GM12878 (cell line): ENCODE data around the gene STAT4. TPM values are rescaled to one million over a fixed set of nuclear protein-coding genes. Genes with fewer than 3 reads are reported as not detected.
A peak's percentile ranks its signal among the peaks of the same experiment; 100 is the strongest.

Source experiments
- ATAC-seq: fragments of 200-7000 bp; cut with Tn5 transposase; 3 replicates; pipeline ENCODE4 v1.9.1; 2020; ENCODE audit warnings: mild to moderate bottlenecking, moderate library complexity
- BruUV-seq: library from RNA; stranded (reverse); fragments of 400-500 nt; replicated peaks from 2 replicates; lab custom pipeline; 2021; lab: Mats Ljungman, UMichigan
- CTCF ChIA-PET: fragments of 300-600 bp; sonication (Branson Sonifier 250); formaldehyde crosslinking; extraction: SDS; loops from one replicate; lab custom pipeline; 2021; ENCODE audit warnings: inconsistent platforms; lab: Yijun Ruan, JAX
- POLR2A ChIA-PET: fragments of 350-600 bp; formaldehyde crosslinking; extraction: SDS; loops from one replicate; lab custom pipeline; 2021; ENCODE audit warnings: inconsistent platforms; lab: Charles Lee
- RAD21 ChIA-PET: fragments of 300-600 bp; sonication (Branson Sonifier 250); formaldehyde crosslinking; loops from one replicate; lab custom pipeline; 2023; ENCODE audit warnings: antibody characterized with exemption; ENCODE audit not compliant: unreplicated experiment; lab: Charles Lee
- SMC1A ChIA-PET: fragments of 300-600 bp; sonication (Branson Sonifier 250); formaldehyde crosslinking; loops from one replicate; lab custom pipeline; 2023; ENCODE audit not compliant: unreplicated experiment, uncharacterized antibody; lab: Charles Lee
- DNase-seq: peaks from one replicate; pipeline ENCODE4 v3.0.0-alpha.2; 2011; ENCODE audit warnings: low read depth, low spot score
- FAIRE-seq: peaks from 3 replicates; lab custom pipeline; 2011; peaks lifted over from hg19 to GRCh38; lab: Jason Lieb, UNC
- H2AFZ ChIP-seq: 2 replicates; pipeline ENCODE4 v1.6.0; 2011; ENCODE audit warnings: low read depth, low read length, control low read depth; ENCODE audit not compliant: control insufficient read depth
- H3K27ac ChIP-seq: 2 replicates; pipeline ENCODE4 v1.5.1; 2011; ENCODE audit warnings: control low read depth; ENCODE audit not compliant: control insufficient read depth, insufficient read depth
- H3K27me3 ChIP-seq, 2 experiments: replicated peaks in 1 of 2; 2 replicates each; pipeline versions ENCODE4 v1.6.0 to v1.6.1; 2011; ENCODE audit warnings: low read length in 1 of 2; ENCODE audit not compliant: control insufficient read depth in 2 of 2, insufficient read depth in 2 of 2
- H3K36me3 ChIP-seq, 2 experiments: 2 replicates each; pipeline ENCODE4 v1.5.1; 2011; ENCODE audit warnings: low read length in 1 of 2; ENCODE audit not compliant: control insufficient read depth in 2 of 2, insufficient read depth in 2 of 2
- H3K4me1 ChIP-seq: 2 replicates; pipeline ENCODE4 v1.6.1; 2011; ENCODE audit warnings: mild to moderate bottlenecking, low read length, moderate library complexity, mixed read lengths; ENCODE audit not compliant: control insufficient read depth, insufficient read depth
- H3K4me2 ChIP-seq: 2 replicates; pipeline ENCODE4 v1.6.0; 2011; ENCODE audit warnings: control low read depth; ENCODE audit not compliant: control insufficient read depth, insufficient read depth
- H3K4me3 ChIP-seq: fragments of 200-600 bp; sonication (generic); 2 replicates; pipeline ENCODE4 v1.5.1; 2016
- H3K79me2 ChIP-seq: 2 replicates; pipeline ENCODE4 v1.6.0; 2011; ENCODE audit warnings: low read length; ENCODE audit not compliant: control insufficient read depth, insufficient read depth
- H3K9ac ChIP-seq: 2 replicates; pipeline ENCODE4 v1.8.0; 2011; ENCODE audit warnings: low read length, control low read depth, mixed read lengths; ENCODE audit not compliant: control insufficient read depth, insufficient read depth
- H3K9me3 ChIP-seq: replicated peaks from 3 replicates; pipeline ENCODE4 v1.5.1; 2011; ENCODE audit warnings: mild to moderate bottlenecking, low read length; ENCODE audit not compliant: control insufficient read depth, insufficient read depth
- H4K20me1 ChIP-seq: 2 replicates; pipeline ENCODE4 v1.6.0; 2011; ENCODE audit not compliant: control insufficient read depth, insufficient read depth
- BHLHE40 ChIP-seq, 2 experiments: fragments of 450-650 bp in 1 of 2; IDR thresholded peaks; 2 replicates each; pipeline ENCODE4 v1.6.1; 2011 to 2017; ENCODE audit warnings: low read depth in 2 of 2, borderline replicate concordance in 1 of 2, improper control_type of control experiment in 1 of 2, low read length in 1 of 2, mild to moderate bottlenecking in 1 of 2
- NFXL1 ChIP-seq: fragments of 450-650 bp; IDR thresholded peaks from 2 replicates; pipeline ENCODE4 v1.6.1; 2017; ENCODE audit warnings: antibody characterized with exemption, mild to moderate bottlenecking, borderline replicate concordance
- ZNF622 ChIP-seq: fragments of 450-650 bp; IDR thresholded peaks from 2 replicates; pipeline ENCODE4 v1.6.1; 2017; ENCODE audit warnings: mild to moderate bottlenecking, inconsistent platforms
- WGBS: methylation state at CpG from one replicate; pipeline ENCODE4 v1.1.6; 2016; ENCODE audit warnings: low lambda C conversion rate; ENCODE audit not compliant: insufficient replicate concordance, insufficient coverage; ENCODE audit errors: missing lambda C conversion rate; 5-methylcytosine and 5-hydroxymethylcytosine counted together
- in situ Hi-C: fragments of 300-500 bp; cut with MboI; formaldehyde crosslinking; loops from 9 replicates; pipeline ENCODE4 v1.14.3; 2018; ENCODE audit warnings: mixed read lengths
- intact Hi-C: fragments of 100-400 bp; cut with micrococcal nuclease; formaldehyde crosslinking; loops from one replicate; pipeline ENCODE4 v1.14.2; 2022; ENCODE audit not compliant: unreplicated experiment
- polyA plus RNA-seq, 11 experiments: library from polyadenylated mRNA; depleted of rRNA in 4 of 11; unstranded in 6 of 11; stranded (reverse) in 5 of 11; fragments of >200 nt; fragmentation: Nextera tagmentation in 4 of 11; fragmentation: Illumina TruSeq in 1 of 11; extraction: Ambion mirVana in 4 of 11; extraction: Trizol in 1 of 11; gene quantifications; 1 replicate in 1 of 11; 2 replicates in 10 of 11; pipeline versions ENCODE4 v1.2.1 to v1.2.3, GENCODE V29; 2011 to 2016; ENCODE audit warnings: inconsistent platforms in 2 of 11, missing spikeins in 2 of 11, low read depth in 1 of 11
- total RNA-seq, 4 experiments: library from RNA; depleted of rRNA in 3 of 4; stranded (reverse); fragments of >200 nt in 3 of 4; fragmentation: Illumina TruSeq in 1 of 4; extraction: Trizol in 1 of 4; gene quantifications; 2 replicates each; pipeline versions ENCODE4 v1.2.1 to v1.2.3, GENCODE V29; 2013 to 2021
- TF ChIP-seq, protein P1 (sequence below): fragments of 450-650 bp; IDR thresholded peaks from 2 replicates; pipeline ENCODE4 v1.6.1; 2016; ENCODE audit warnings: mild to moderate bottlenecking, moderate library complexity, borderline replicate concordance
- TF ChIP-seq, protein P2 (sequence below): fragments of 450-650 bp; IDR thresholded peaks from 2 replicates; pipeline ENCODE4 v1.6.1; 2017; ENCODE audit warnings: mild to moderate bottlenecking, low read depth, inconsistent platforms; ENCODE audit not compliant: poor library complexity, severe bottlenecking

Gene STAT4
- total and polyA plus RNA-seq, 10 of the 15 experiments (the other 5 are each of a cell fraction or from before 2014, with no cell fraction given): 3.1 to 9.3 (median 7.1) TPM

DNA sequence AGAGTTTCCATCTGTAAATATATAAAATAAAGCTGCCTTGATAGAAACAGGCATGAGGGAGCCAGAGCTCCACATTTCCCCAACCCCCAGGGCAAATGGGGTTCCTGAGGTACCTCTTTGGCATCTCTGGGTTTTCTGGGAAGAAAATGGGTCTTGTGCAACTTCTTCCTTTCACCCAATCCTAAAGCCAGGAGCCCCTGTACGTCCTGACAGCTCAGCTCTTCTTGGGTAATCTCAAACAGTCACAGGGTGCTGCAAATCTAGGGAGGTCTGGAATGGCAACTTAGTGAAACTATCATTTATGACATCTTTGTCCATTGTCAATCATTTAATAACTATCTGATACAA is 100.2 kb downstream of the STAT4 start:
- intact Hi-C loops (loop anchor here (10.0 kb wide), 1 partner anchor 254 kb away; no protein-coding TSS in a partner anchor), in situ Hi-C loops (loop anchor here (5.0 to 10.0 kb wide), 2 partner anchors 102 to 474 kb away; partner anchors contain the start of gene STAT4)
- Histone ChIP-seq H2AFZ (no peak overlapping the region), H3K27ac (no peak overlapping the region), H3K36me3 (no peaks in the 10 kb centered on the region), H3K79me2 (no peaks in the 10 kb centered on the region), H3K9me3 (no peaks in the 10 kb centered on the region), H3K9ac (no peak overlapping the region), H4K20me1 (no peaks in the 10 kb centered on the region), H3K4me1 (peaks cover 6% of the 10 kb centered on the region), H3K4me3 (no peak overlapping the region)
- ATAC-seq: no peak
- RAD21 ChIA-PET: interaction anchor here (1.1 to 8.3 kb wide), 14 partner anchors 13 to 267 kb away, joined by 3 to 324 read pairs (median 4); partner anchors contain the start of gene STAT4
- DNase-seq: no peak
- CTCF ChIA-PET: interaction anchor here (0.5 to 9.4 kb wide), 26 partner anchors 8 to 1803 kb away, joined by 3 to 659 read pairs (median 6); partner anchors contain the start of gene STAT4
- BruUV-seq: no TSS peak
- FAIRE-seq: no peak
- WGBS: 0% methylated on average over 1 of the region's 1 CpG
- POLR2A ChIA-PET: interaction anchor here (1.1 to 2.6 kb wide), 5 partner anchors 31 to 108 kb away, joined by 3 to 13 read pairs (median 4); no protein-coding TSS in a partner anchor
- TF ChIP-seq NFXL1 (no peak), ZNF622 (no peak)
- TF ChIP-seq, all 136 proteins: peak for 0
- SMC1A ChIA-PET: interaction anchor here (0.7 to 8.2 kb wide), 27 partner anchors 9 to 962 kb away, joined by 3 to 393 read pairs (median 4); partner anchors contain the start of gene STAT4
- H3K4me2 ChIP-seq: no peak overlapping the region
- H3K27me3 ChIP-seq: no peaks in the 10 kb centered on the region; a peak in 1 of 4 replicates

DNA sequence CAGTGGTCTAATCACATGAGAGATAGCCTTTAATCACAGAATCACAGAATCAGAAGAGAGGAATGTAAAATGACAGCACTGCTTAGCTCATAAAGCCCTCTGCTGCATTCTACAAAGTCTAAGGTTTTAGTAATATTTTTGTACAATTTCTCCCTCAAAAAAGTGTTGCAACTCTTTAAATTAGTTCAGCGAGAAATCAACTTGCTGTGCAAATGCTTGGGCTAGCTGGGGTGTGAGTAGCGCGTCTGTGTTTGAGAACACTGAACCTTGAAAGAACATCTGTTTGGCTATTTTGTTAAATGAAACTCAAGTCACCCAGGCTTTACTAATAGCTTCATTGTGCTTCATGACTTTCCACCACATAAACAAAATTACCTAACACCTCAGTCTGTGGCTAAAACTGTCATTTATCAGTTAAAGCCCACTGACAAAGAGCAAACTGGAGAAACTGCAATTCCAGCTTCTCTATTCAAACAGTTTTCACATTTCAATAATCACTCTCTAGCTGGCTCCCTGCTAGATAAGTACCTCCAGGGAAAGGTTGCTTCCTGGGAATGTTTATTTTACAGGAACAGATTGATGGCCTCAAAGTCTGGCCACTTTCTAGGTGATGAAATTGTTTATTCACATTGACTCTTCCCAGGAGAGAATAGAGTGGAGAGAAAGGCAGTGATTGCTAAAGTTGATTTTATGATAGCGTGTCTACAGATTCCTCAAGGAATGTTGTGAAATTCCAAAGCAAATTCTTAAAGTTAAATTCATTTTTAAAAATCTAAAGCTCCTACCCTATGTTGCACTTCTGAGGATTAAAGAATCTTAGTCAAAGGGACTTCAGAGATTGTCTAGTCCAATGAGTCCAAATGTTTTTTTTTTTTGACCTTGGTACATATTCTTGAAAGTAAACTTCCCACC is 100.8 kb downstream of the STAT4 start:
- 20% methylated on average over 4 of the region's 4 CpGs for WGBS
- Histone ChIP-seq H3K4me2 (no peak overlapping the region), H4K20me1 (no peaks in the 10 kb centered on the region), H3K79me2 (no peaks in the 10 kb centered on the region), H3K4me3 (no peak overlapping the region), H3K27ac (no peak overlapping the region), H3K9ac (no peak overlapping the region), H3K4me1 (peaks cover 6% of the 10 kb centered on the region), H3K27me3 (no peaks in the 10 kb centered on the region; a peak in 1 of 4 replicates), H3K9me3 (no peaks in the 10 kb centered on the region), H2AFZ (no peak overlapping the region), H3K36me3 (no peaks in the 10 kb centered on the region)
- no TSS peak for BruUV-seq
- in situ Hi-C loops: loop anchor here (5.0 to 10.0 kb wide), 2 partner anchors 102 to 475 kb away; partner anchors contain the start of gene STAT4
- ChIA-PET SMC1A (interaction anchor here (0.6 to 8.2 kb wide), 29 partner anchors 9 to 961 kb away, joined by 3 to 393 read pairs (median 4); partner anchors contain the start of gene STAT4), POLR2A (interaction anchor here (0.6 to 1.4 kb wide), 8 partner anchors 27 to 138 kb away, joined by 3 to 6 read pairs (median 4); no protein-coding TSS in a partner anchor), RAD21 (interaction anchor here (1.1 to 8.3 kb wide), 12 partner anchors 12 to 266 kb away, joined by 3 to 324 read pairs (median 4); partner anchors contain the start of gene STAT4), CTCF (interaction anchor here (0.7 to 9.4 kb wide), 25 partner anchors 8 to 705 kb away, joined by 3 to 659 read pairs (median 5); partner anchors contain the start of gene STAT4)
- ATAC-seq: peak; percentile 93
- intact Hi-C loops: loop anchor here (10.0 kb wide), 1 partner anchor 255 kb away; no protein-coding TSS in a partner anchor
- peak; percentile 27 for FAIRE-seq
- peak; percentile 16 for DNase-seq
- TF ChIP-seq, protein P1, sequence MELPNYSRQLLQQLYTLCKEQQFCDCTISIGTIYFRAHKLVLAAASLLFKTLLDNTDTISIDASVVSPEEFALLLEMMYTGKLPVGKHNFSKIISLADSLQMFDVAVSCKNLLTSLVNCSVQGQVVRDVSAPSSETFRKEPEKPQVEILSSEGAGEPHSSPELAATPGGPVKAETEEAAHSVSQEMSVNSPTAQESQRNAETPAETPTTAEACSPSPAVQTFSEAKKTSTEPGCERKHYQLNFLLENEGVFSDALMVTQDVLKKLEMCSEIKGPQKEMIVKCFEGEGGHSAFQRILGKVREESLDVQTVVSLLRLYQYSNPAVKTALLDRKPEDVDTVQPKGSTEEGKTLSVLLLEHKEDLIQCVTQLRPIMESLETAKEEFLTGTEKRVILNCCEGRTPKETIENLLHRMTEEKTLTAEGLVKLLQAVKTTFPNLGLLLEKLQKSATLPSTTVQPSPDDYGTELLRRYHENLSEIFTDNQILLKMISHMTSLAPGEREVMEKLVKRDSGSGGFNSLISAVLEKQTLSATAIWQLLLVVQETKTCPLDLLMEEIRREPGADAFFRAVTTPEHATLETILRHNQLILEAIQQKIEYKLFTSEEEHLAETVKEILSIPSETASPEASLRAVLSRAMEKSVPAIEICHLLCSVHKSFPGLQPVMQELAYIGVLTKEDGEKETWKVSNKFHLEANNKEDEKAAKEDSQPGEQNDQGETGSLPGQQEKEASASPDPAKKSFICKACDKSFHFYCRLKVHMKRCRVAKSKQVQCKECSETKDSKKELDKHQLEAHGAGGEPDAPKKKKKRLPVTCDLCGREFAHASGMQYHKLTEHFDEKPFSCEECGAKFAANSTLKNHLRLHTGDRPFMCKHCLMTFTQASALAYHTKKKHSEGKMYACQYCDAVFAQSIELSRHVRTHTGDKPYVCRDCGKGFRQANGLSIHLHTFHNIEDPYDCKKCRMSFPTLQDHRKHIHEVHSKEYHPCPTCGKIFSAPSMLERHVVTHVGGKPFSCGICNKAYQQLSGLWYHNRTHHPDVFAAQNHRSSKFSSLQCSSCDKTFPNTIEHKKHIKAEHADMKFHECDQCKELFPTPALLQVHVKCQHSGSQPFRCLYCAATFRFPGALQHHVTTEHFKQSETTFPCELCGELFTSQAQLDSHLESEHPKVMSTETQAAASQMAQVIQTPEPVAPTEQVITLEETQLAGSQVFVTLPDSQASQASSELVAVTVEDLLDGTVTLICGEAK: no peak
- peak in 1 of 2 experiments; percentile 21; a peak in 2 of 4 replicates for TF ChIP-seq BHLHE40 (IDR thresholded peaks at IDR 0.05; ENCODE audit: borderline replicate concordance in 1 of 2, low read depth in 2 of 2, low read length in 1 of 2)
- TF ChIP-seq, protein P2, sequence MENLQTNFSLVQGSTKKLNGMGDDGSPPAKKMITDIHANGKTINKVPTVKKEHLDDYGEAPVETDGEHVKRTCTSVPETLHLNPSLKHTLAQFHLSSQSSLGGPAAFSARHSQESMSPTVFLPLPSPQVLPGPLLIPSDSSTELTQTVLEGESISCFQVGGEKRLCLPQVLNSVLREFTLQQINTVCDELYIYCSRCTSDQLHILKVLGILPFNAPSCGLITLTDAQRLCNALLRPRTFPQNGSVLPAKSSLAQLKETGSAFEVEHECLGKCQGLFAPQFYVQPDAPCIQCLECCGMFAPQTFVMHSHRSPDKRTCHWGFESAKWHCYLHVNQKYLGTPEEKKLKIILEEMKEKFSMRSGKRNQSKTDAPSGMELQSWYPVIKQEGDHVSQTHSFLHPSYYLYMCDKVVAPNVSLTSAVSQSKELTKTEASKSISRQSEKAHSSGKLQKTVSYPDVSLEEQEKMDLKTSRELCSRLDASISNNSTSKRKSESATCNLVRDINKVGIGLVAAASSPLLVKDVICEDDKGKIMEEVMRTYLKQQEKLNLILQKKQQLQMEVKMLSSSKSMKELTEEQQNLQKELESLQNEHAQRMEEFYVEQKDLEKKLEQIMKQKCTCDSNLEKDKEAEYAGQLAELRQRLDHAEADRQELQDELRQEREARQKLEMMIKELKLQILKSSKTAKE: no peak
